Activated T-helper 2 cell treated with anti-CD3 and anti-CD28 coated beads, Interferon-gamma antibody, Interleukin-2, Interleukin-4, amounts not matched to agents 10 μg/mL and 5 μg/mL and 100 μg/mL, durations not matched to agents 14 hours and 24 hours and 36 hours (primary cell): ENCODE measurements around the gene RASGRF1. TPM values are rescaled to one million over a fixed set of nuclear protein-coding genes. Genes with fewer than 3 reads are reported as not detected.
"Not testable (repeated sequence)": the region's sequence is repeated elsewhere in the genome, so short reads cannot be mapped to it uniquely, and the experiment has no call there.

Experiments
- DNase-seq: peaks from one replicate; pipeline ENCODE4 v3.0.0; 2021; ENCODE audit warnings: low spot score
- H3K27ac Mint-ChIP-seq: one replicate; pipeline ENCODE4 v1.8.0; 2021; ENCODE audit warnings: mixed read lengths
- H3K27me3 Mint-ChIP-seq: one replicate; pipeline ENCODE4 v1.8.0; 2021; ENCODE audit warnings: low read depth, mixed read lengths
- H3K36me3 Mint-ChIP-seq: one replicate; pipeline ENCODE4 v1.8.0; 2021; ENCODE audit warnings: low read depth, mixed read lengths
- H3K4me1 Mint-ChIP-seq: one replicate; pipeline ENCODE4 v1.8.0; 2021; ENCODE audit warnings: low read depth, mixed read lengths
- H3K4me3 Mint-ChIP-seq: one replicate; pipeline ENCODE4 v1.8.0; 2021; ENCODE audit warnings: low read depth, mild to moderate bottlenecking, moderate library complexity, mixed read lengths
- H3K9me3 Mint-ChIP-seq: one replicate; pipeline ENCODE4 v1.8.0; 2021; ENCODE audit warnings: mixed read lengths
- intact Hi-C: fragments of 100-400 bp; cut with micrococcal nuclease; formaldehyde crosslinking; loops from one replicate; pipeline ENCODE4 v1.15.1; 2023
- total RNA-seq: library from RNA; stranded (reverse); gene quantifications from 2 replicates; pipeline ENCODE4 v1.2.3, GENCODE V29; 2022

The RASGRF1 gene
- total RNA-seq, 1 donor from 2014 or later, result not detected

GRCh38 chr15:79025201-79025600 lies 65.4 kb downstream of the RASGRF1 start:
- Mint-ChIP-seq H3K4me3 (no peak overlapping the region), H3K36me3 (no peaks in the 10 kb centered on the region), H3K4me1 (no peaks in the 10 kb centered on the region), H3K27ac (no peak overlapping the region), H3K9me3 (peaks cover 11% of the 10 kb centered on the region), H3K27me3 (no peaks in the 10 kb centered on the region)
- DNase-seq, result no peak
- intact Hi-C loops, result no loop called here

DNA sequence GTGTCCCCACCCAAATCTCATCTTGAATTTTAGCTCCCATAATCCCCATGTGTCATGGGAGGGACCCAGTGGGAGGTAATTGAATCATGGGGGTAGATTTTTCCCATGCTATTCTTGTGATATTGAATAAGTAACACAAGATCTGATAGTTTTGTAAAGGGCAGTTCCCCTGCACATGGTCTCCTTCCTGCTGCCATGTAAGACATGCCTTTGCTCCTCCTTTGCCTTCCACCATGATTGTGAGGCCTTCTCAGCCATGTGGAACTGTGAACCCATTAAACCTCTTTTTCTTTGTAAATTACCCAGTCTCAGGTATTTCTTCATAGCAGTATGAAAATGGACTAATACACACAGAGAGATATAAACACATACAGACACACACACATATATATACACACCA lies 66.1 kb downstream of the RASGRF1 start:
- H3K36me3 Mint-ChIP-seq, intact Hi-C loops, DNase-seq, H3K27ac Mint-ChIP-seq, H3K4me1 Mint-ChIP-seq, H3K4me3 Mint-ChIP-seq, H3K27me3 Mint-ChIP-seq: not testable (repeated sequence)
- peaks cover 11% of the 10 kb centered on the region for H3K9me3 Mint-ChIP-seq

- no peak for DNase-seq
- no peaks in the 10 kb centered on the region for H3K36me3 Mint-ChIP-seq
- intact Hi-C loops, result no loop called here
- no peaks in the 10 kb centered on the region for H3K4me1 Mint-ChIP-seq
- H3K27ac Mint-ChIP-seq, result no peak overlapping the region
- H3K4me3 Mint-ChIP-seq, result no peak overlapping the region
- peaks cover 11% of the 10 kb centered on the region for H3K9me3 Mint-ChIP-seq
- H3K27me3 Mint-ChIP-seq, result no peaks in the 10 kb centered on the region
Measured at GRCh38 chr15:79023918-79024317, 66.7 kb downstream of the RASGRF1 start.

- Mint-ChIP-seq H3K9me3 (peaks cover 11% of the 10 kb centered on the region), H3K36me3 (no peaks in the 10 kb centered on the region), H3K4me1 (no peaks in the 10 kb centered on the region), H3K27me3 (no peaks in the 10 kb centered on the region), H3K4me3 (no peak overlapping the region), H3K27ac (no peak overlapping the region)
- intact Hi-C loops, result no loop called here
- no peak for DNase-seq
Measured at GRCh38 chr15:79023546-79023890, 67.1 kb downstream of the RASGRF1 start.

GRCh38 chr15:79018960-79019359 lies 71.6 kb downstream of the RASGRF1 start:
- Mint-ChIP-seq H3K36me3 (no peaks in the 10 kb centered on the region), H3K9me3 (peaks cover under 1% of the 10 kb centered on the region), H3K27ac (no peak overlapping the region), H3K4me1 (no peaks in the 10 kb centered on the region), H3K27me3 (no peaks in the 10 kb centered on the region), H3K4me3 (no peak overlapping the region)
- intact Hi-C loops, result no loop called here
- DNase-seq, result no peak

GRCh38 chr15:79017953-79018352 lies 72.6 kb downstream of the RASGRF1 start:
- H3K36me3 Mint-ChIP-seq, result no peaks in the 10 kb centered on the region

DNA sequence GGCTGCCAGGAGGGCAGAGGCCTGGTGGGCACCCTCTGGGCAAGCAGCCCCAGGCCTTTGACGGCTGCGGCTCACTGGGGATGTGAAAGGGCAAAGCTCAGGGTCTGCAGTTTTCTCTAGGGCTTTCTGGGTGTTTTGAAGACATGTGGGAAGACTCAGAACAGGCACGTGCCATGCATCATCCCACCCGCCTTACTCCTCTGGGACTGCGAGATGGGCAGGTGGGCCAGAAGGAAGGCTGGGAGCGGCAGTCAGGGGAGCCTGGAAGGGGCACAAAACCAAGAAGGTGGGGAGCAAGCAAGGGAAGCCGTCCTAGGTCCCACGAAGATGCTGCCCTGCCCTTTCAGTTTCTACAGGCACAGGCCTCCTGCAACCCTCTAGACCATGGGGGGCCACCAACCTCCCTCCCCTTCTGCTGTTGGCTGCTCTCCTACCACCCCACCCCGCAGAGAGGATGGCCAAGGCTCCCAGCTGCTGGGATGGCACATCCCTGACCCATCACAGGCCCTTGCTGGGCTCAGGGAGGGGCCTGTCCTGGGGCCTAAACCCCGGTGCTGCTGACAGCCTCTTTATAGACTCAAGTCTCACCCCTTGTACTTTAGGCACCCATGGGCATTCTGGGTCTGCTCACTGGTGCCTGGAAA lies 73.9 kb downstream of the RASGRF1 start:
- intact Hi-C loops, result no loop called here
- no peaks in the 10 kb centered on the region for H3K9me3 Mint-ChIP-seq
- no peaks in the 10 kb centered on the region for H3K4me1 Mint-ChIP-seq
- DNase-seq, result no peak
- no peak overlapping the region for H3K27ac Mint-ChIP-seq
- H3K36me3 Mint-ChIP-seq, result no peaks in the 10 kb centered on the region
- H3K4me3 Mint-ChIP-seq, result no peak overlapping the region
- no peaks in the 10 kb centered on the region for H3K27me3 Mint-ChIP-seq

More at GRCh38 chr15:79017953-79018352, 72.6 kb downstream of the RASGRF1 start:
- no peaks in the 10 kb centered on the region for H3K27me3 Mint-ChIP-seq
- H3K4me3 Mint-ChIP-seq, result no peak overlapping the region
- no peak for DNase-seq
- intact Hi-C loops, result no loop called here
- no peak overlapping the region for H3K27ac Mint-ChIP-seq
- H3K9me3 Mint-ChIP-seq, result no peaks in the 10 kb centered on the region
- H3K4me1 Mint-ChIP-seq, result no peaks in the 10 kb centered on the region

DNA sequence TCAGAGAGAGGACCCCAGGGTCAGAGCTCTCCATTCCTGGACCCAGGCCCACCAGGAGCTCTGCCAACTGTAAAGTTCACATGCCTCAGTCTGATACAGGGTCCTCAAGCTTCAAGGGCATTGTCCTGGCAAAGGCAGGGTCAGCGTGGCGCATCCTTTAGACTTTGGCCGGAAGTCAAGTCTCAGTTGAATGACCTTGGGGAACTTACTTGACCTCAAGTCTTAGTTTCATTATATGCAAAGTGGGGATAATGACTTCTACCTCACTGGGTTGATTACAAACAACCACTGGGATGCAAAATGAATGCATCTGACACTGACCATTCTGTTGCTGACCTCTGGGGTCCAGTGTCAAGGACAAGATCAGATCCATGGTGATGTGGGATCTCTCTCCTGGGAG lies 75.2 kb downstream of the RASGRF1 start:
- H3K36me3 Mint-ChIP-seq, result no peaks in the 10 kb centered on the region
- H3K4me3 Mint-ChIP-seq, result no peak overlapping the region
- intact Hi-C loops, result no loop called here
- H3K4me1 Mint-ChIP-seq, result no peaks in the 10 kb centered on the region
- H3K9me3 Mint-ChIP-seq, result no peaks in the 10 kb centered on the region
- DNase-seq, result no peak
- H3K27me3 Mint-ChIP-seq, result no peaks in the 10 kb centered on the region
- no peak overlapping the region for H3K27ac Mint-ChIP-seq

- Mint-ChIP-seq H3K27ac (no peak overlapping the region), H3K4me3 (no peak overlapping the region), H3K36me3 (no peaks in the 10 kb centered on the region), H3K9me3 (no peaks in the 10 kb centered on the region), H3K4me1 (no peaks in the 10 kb centered on the region), H3K27me3 (no peaks in the 10 kb centered on the region)
- DNase-seq, result no peak
- intact Hi-C loops, result no loop called here
Measured at GRCh38 chr15:79010278-79010677, 80.3 kb downstream of the RASGRF1 start.

GRCh38 chr15:79009379-79009778 lies 81.2 kb downstream of the RASGRF1 start:
- intact Hi-C loops, result loop anchor here (5.0 kb wide), 1 partner anchor 97 kb away; no protein-coding TSS in a partner anchor
- no peaks in the 10 kb centered on the region for H3K36me3 Mint-ChIP-seq
- peaks cover 8% of the 10 kb centered on the region for H3K4me1 Mint-ChIP-seq
- no peak for DNase-seq
- no peaks in the 10 kb centered on the region for H3K27me3 Mint-ChIP-seq
- no peak overlapping the region for H3K4me3 Mint-ChIP-seq
- no peaks in the 10 kb centered on the region for H3K9me3 Mint-ChIP-seq
- no peak overlapping the region for H3K27ac Mint-ChIP-seq

GRCh38 chr15:79008659-79009058 lies 81.9 kb downstream of the RASGRF1 start:
- H3K9me3 Mint-ChIP-seq, result no peaks in the 10 kb centered on the region
- no peak for DNase-seq
- H3K36me3 Mint-ChIP-seq, result no peaks in the 10 kb centered on the region
- H3K27me3 Mint-ChIP-seq, result no peaks in the 10 kb centered on the region
- intact Hi-C loops, result loop anchor here (5.0 kb wide), 1 partner anchor 96 kb away; no protein-coding TSS in a partner anchor
- peaks cover 11% of the 10 kb centered on the region for H3K4me1 Mint-ChIP-seq
- no peak overlapping the region for H3K27ac Mint-ChIP-seq
- no peak overlapping the region for H3K4me3 Mint-ChIP-seq

DNA sequence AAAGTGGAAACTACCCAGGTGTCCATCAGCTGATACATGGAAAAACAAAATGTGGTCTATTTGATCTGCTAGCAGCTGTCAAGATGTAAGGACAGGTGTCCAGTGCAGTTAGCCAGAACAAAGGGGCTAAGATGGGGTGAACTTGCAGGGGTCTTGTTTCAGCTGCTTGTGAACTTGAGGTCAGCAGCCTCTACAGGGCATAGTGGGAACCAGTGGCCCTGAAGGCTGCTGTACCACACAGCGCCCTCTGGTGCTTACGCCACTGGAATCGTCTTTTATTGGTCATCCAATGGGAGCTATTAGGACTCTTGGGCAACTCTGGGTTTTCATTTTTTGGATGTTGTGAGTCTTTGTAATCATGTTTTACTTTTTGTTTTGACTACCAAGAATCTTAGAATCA lies 83.5 kb downstream of the RASGRF1 start:
- no peak overlapping the region for H3K27ac Mint-ChIP-seq
- DNase-seq, result no peak
- H3K9me3 Mint-ChIP-seq, result no peaks in the 10 kb centered on the region
- H3K4me3 Mint-ChIP-seq, result no peak overlapping the region
- H3K27me3 Mint-ChIP-seq, result peaks cover 2% of the 10 kb centered on the region
- peaks cover 14% of the 10 kb centered on the region for H3K4me1 Mint-ChIP-seq
- intact Hi-C loops, result loop anchor here (5.0 kb wide), 1 partner anchor 95 kb away; no protein-coding TSS in a partner anchor
- no peaks in the 10 kb centered on the region for H3K36me3 Mint-ChIP-seq

DNA sequence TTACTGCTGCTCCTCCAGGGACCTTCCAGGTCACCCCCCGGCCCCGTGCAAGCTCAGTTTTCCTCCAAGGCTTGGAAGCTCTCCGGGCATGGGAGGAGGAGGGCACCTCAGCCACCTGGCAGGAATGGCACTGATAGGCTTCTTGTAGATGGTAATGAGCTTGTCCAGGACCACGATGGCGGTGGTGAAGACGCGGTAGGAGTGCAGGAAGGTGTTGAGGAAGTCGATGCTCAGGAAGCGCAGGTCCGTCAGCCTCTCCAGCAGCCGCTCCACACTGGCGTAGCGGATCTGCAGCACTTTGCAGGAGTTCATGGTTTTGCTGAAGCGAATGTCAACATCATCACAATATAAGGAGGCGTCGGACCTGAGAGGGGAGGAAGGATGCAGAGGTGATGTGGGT lies 84.5 kb downstream of the RASGRF1 start:
- no peaks in the 10 kb centered on the region for H3K9me3 Mint-ChIP-seq
- DNase-seq, result no peak

GRCh38 chr15:79004336-79004735 lies 86.2 kb downstream of the RASGRF1 start:
- no peaks in the 10 kb centered on the region for H3K36me3 Mint-ChIP-seq
- H3K4me3 Mint-ChIP-seq, result no peak overlapping the region
- no peak for DNase-seq
- H3K4me1 Mint-ChIP-seq, result peaks cover 15% of the 10 kb centered on the region
- no peaks in the 10 kb centered on the region for H3K9me3 Mint-ChIP-seq
- no peak overlapping the region for H3K27ac Mint-ChIP-seq
- intact Hi-C loops, result no loop called here
- H3K27me3 Mint-ChIP-seq, result peaks cover 2% of the 10 kb centered on the region

More for the DNA sequence above, 84.5 kb downstream of the RASGRF1 start:
- Mint-ChIP-seq H3K4me3 (no peak overlapping the region), H3K4me1 (peaks cover 15% of the 10 kb centered on the region), H3K27ac (no peak overlapping the region), H3K36me3 (no peaks in the 10 kb centered on the region), H3K27me3 (peaks cover 2% of the 10 kb centered on the region)
- intact Hi-C loops, result loop anchor here (5.0 kb wide), 1 partner anchor 94 kb away; no protein-coding TSS in a partner anchor
